CD4-positive, alpha-beta T cell treated with Interleukin-4 for 4 hours (primary cell): Measurements from ENCODE around the gene EPN1.
"Not testable (repeated sequence)": the region's sequence is repeated elsewhere in the genome, so short reads cannot be mapped to it uniquely, and the experiment has no call there.

Experiments used
- DNase-seq: peaks from one replicate; pipeline ENCODE4 v3.0.0-alpha.2; 2020

Gene EPN1

DNA sequence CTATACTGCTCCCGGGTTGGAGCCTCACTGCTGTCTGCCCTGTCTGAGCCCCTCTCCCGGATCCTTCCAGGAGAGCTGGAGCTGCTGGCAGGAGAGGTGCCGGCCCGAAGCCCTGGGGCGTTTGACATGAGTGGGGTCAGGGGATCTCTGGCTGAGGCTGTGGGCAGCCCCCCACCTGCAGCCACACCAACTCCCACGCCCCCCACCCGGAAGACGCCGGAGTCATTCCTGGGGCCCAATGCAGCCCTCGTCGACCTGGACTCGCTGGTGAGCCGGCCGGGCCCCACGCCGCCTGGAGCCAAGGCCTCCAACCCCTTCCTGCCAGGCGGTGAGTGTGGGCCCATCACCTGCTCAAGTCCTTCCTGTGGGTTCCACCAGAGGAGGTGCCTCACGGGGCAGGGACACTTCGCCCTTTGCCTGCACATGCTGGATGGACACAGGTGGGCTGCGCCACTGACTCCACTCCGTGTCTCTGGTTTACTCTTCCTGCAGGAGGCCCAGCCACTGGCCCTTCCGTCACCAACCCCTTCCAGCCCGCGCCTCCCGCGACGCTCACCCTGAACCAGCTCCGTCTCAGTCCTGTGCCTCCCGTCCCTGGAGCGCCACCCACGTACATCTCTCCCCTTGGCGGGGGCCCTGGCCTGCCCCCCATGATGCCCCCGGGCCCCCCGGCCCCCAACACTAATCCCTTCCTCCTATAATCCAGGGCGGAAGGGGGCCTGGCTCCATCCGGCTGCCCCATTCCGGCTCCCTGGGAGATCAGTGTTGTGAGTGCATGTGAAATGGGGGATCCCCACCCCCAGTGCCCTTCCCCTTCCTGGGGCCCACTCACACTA lies 19.8 kb downstream of the EPN1 start:
- DNase-seq = no peak

DNA sequence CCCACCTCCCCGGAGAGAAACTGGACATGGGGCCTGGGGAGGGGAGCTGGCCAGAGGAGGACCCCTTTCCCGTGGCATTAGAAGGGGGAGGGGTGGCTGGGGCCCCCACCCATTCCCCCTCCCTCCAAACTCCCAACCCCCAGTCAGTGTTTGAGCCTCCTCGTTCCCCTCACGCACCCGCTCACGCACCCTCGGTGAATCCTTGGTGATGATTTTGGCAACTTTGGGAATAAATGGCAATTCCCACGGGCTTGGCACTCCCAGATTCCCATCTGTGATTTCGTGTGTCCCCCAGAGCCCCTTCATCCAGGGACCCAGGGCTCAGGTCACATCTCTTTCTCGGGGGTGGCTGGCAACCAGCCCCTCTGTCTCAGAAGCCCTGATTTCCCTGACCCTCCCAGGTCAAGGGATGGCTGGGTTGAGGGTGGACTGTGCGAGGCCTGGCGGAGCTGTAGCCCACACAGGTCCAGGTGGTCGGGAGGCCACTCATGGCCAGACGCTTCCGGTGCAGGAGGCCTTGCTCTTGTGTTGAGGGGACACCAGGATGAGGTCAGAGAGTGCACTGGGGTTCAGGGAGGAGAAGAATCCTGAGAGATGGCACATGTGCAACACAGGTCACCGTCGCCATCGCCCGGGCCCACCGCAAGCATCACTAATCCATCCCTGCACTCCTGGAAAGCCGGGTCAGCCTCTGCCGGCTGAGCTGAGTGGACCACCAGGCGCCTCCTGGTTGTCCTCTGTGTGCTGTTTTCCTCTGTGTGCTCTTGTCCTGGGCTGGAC lies 20.7 kb downstream of the EPN1 start:
- no peak for DNase-seq

GRCh38 chr19:55696301-55697068 lies 21.5 kb downstream of the EPN1 start:
- DNase-seq = no peak

GRCh38 chr19:55697069-55697440 lies 22.0 kb downstream of the EPN1 start:
- no peak for DNase-seq

- DNase-seq = no peak
These were observed 22.7 kb downstream of the EPN1 start for GRCh38 chr19:55697698-55698097.

GRCh38 chr19:55698256-55698655 lies 23.2 kb downstream of the EPN1 start:
- DNase-seq = no peak

DNA sequence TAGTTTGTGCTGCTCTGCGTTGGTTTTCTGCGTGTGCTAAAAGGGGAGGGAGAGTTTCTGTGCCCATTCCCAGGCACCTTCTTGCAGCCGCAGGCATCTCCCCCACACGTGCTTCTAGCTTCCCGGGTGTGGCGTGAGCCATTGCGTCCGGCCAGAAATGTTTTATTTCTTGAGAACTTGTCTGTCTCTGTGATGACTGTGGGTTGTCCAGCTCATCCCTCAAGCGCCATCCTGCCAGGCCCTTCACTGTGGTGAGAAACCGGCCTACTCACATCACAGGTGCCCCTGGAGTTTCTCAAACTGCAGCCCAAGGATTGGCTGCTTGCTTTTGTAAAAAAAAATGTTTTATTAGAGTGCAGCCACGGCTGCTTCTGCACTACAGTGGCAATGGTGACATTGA lies 24.2 kb downstream of the EPN1 start:
- DNase-seq = no peak

- DNase-seq = no peak
These were observed 25.8 kb downstream of the EPN1 start for GRCh38 chr19:55700813-55701212.

DNA sequence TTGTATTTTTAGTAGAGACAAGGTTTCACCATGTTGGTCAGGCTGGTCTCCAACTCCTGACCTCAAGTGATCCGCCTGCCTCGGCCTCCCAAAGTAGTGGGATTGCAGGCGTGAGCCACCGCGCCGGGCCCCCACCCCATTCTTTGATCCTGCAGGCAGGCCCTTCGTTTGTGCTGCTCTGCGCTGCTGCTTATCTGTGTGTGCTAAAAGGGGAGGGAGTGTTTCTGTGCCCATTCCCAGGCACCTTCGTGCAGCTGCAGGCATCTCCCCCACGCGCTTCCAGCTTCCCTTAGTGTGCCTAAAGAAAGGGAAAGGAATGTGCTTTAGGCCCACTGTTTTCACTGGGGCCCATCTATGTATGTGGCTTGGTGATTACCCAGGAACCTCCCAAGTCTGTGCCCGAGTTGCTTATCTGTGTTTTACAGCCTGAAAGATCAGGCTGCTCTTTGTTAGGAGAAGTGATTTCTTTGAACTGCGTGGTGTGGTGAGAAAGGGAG lies 27.2 kb downstream of the EPN1 start:
- DNase-seq = no peak

- DNase-seq = peak; percentile 27
These were observed 28.8 kb downstream of the EPN1 start for GRCh38 chr19:55703790-55704215.

DNA sequence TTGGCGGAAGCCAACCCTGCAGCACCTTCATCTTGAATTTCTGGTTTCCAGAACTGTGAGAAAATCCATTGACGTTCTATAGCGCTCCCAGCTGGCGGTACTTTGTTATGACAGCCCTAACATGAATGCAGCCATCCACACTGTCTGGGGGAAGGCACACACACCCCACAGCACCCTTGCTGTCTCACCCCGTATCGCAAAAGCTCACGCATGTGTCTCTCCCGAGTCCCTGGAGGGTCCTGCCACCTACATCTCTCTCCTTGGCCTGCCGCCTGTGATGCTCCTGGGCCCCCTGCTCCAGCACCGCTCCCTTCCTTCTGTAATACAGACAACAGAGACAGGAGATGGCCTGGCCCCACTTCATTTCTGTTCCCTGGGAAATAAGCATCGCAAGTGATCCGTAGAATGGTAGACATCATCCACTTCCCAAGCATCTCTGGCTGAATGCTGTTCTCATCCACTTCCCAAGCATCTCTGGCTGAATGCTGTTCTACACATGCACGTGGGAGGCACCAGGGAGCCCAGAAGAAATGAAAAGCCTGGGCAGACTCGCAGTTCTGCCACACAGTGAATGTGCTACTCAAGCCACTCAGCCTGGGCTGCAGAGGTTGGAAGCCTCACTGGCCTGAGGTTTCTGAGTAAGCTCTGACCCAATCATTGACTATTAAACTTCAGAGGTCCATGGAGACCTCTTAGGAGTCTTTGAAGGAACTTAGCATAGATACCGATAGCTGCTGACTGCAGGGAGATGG lies 29.6 kb downstream of the EPN1 start:
- DNase-seq = no peak

GRCh38 chr19:55705972-55706371 lies 30.9 kb downstream of the EPN1 start:
- no peak for DNase-seq

DNA sequence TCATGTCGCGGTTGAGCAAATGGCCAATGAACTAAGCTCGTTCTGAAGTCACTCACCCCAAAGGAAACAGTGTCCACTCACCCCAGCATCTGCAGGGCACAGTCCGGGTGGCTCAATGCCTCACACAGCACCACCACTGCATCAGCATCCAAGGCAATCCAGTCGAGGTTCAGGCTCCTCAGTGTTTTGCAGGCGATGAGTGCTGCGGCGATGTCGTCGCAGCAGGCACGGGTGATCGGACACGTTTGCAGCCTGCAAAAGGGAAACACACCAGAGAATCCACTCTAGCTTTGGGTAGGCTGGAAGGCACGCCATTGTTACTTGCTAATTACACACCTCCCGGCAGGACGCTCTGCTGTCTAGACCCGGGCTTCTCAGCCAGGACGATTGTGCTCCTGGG lies 36.7 kb downstream of the EPN1 start:
- no peak for DNase-seq

DNA sequence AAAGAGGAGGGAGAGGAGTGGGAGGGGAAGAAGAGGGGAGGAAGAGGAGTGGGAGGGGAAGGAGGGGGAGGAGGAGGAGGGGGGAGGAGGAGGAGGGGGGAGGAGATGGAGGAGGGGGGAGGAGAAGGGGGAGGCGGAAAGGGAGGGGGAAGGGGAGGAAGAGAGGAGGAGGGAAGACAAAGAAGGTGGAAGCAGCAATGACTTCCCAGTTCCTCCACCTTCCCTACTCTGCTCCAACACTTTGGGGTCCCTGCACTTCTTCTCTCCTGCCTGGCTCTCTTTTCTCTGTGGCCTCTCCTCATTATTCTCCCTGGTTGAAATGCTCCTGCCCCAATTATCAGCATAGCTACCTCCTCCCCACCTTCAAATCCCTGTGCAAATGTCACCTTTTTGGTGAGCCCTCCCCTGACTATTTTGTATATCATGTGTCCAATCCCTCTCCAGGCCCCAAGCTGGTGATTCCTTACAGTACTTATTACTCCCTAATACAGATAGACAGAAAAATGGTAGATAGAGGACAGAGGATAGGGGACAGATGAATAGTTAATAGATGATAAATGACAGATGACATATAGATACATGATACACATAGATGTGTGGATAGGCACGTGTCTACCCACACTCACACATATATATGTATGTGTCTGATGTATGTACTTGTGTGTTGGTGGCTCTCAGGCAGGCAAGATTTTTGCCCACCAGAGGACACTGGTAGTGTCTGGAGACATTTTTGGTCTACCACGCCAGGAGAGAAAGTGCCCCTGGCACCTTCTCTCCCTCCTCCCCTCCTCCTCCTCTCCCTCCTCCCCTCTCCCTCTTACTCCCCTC lies 38.0 kb downstream of the EPN1 start:
- DNase-seq = no peak

- no peak for DNase-seq
These were observed 41.5 kb downstream of the EPN1 start for GRCh38 chr19:55716531-55716930.

DNA sequence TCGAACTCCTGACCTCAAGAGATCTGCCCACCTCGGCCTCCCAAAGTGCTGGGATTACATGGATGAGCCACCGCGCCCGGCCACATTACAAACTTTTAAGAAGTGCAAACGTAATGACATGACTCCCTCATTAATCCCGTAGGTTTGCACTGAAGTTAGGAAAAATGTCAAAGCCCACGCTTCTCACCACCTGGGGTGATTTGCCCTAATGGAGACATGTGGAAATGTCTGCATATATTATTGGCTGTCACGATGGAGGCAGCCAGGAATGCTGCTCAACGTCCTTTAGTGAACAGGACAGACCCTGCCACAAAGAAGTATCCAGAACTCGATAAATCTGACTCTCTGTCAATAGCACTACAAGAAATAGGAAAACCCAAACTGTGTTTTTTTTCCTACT lies 42.2 kb downstream of the EPN1 start:
- DNase-seq = no peak

DNA sequence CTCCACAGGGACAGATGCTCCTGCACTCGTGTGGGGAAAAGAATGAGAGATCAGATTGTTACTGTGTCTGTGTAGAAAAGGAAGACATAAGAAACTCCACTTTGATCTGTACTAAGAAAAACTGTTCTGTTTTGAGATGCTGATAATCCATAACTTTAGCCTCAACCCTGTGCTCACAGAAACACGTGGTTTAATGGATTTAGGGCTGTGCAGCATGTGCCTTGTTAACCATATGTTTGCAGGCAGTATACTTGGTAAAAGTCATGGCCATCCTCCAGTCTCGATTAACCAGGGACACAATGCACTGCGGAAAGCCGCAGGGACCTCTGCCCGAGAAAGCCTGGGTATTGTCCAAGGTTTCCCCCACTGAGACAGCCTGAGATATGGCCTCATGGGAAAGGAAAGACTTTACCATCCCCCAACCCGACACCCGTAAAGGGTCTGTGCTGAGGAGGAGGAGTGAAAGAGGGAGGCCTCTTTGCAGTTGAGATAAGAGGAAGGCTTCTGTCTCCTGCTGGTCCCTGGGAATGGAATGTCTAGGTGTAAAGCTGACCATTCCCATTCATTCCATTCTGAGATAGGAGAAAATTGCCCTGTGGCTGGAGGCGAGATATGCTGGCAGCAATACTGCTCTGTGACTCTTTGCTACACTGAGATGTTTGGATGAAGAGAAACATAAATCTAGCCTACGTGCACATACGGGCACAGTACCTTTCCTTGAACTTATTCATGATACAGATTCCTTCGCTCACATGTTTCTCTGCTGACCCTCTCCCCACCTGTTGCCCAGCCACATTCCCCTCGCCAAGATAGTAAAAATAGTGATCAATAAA lies 43.1 kb downstream of the EPN1 start:
- not testable (repeated sequence) for DNase-seq

- DNase-seq = no peak
These were observed 45.3 kb downstream of the EPN1 start for GRCh38 chr19:55720214-55720746.

DNA sequence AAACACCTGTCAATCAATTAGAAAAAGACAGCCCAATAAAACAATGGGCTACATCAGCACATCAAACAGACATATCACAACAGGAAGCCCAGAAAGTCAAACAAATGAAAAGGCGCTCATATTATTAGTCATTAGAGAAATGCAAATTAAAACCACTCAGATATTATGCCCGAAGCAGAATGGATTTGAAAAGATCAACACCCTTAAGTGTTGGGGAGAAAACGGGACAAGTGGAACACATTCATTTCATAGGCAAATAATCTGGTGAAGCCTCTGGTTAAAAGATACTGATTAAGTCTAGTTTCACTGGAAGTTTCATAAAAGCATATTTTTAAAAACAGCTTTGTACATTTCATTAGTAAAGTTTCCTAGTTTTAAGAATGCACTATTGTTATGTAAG lies 45.8 kb downstream of the EPN1 start:
- DNase-seq = no peak

GRCh38 chr19:55723491-55723890 lies 48.5 kb downstream of the EPN1 start:
- no peak for DNase-seq
